ENCODE data around the gene ANXA6.

DNA sequence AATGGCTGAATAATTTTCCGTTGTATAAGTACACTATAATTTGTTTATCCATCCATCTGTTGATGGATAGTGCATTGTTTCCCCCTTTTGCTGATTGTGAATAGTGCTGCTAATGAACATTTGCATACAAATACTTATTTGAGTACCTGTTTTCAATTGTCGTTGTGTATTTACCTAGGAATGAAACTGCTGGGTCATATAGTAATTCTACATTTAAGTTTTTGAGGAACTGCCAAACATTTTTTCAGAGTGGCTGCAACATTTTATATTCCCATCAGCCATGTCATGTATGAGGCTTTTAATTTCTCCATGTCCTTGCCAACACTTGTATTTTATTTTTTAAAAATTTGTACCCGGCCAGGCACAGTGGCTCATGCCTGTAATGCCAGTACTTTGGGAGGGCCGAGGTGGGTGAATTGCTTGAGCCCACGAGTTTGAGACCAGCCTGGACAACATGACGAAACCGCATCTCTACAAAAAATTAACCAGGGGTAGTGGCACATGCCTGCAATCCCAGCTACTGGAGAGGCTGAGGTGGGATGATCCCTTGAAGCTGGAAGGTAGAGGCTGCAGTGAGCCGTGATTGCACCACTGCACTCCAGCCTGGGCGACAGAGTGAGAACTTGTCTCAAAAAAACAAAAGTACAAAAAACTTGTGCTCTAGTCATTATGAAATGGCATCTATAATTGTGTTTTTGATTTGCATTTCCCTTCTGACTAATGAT lies 2.2 kb upstream of the ANXA6 start:
- TF ChIP-seq POLR2AphosphoS5 (IDR thresholded peaks at IDR 0.05; ENCODE audit: low read depth) (no peak), CTCF (IDR thresholded peaks at IDR 0.05; ENCODE audit: insufficient read depth, low read length) (no peak), GABPA (IDR thresholded peaks at IDR 0.05; ENCODE audit: low read depth) (no peak)
- TF ChIP-seq, protein P1, sequence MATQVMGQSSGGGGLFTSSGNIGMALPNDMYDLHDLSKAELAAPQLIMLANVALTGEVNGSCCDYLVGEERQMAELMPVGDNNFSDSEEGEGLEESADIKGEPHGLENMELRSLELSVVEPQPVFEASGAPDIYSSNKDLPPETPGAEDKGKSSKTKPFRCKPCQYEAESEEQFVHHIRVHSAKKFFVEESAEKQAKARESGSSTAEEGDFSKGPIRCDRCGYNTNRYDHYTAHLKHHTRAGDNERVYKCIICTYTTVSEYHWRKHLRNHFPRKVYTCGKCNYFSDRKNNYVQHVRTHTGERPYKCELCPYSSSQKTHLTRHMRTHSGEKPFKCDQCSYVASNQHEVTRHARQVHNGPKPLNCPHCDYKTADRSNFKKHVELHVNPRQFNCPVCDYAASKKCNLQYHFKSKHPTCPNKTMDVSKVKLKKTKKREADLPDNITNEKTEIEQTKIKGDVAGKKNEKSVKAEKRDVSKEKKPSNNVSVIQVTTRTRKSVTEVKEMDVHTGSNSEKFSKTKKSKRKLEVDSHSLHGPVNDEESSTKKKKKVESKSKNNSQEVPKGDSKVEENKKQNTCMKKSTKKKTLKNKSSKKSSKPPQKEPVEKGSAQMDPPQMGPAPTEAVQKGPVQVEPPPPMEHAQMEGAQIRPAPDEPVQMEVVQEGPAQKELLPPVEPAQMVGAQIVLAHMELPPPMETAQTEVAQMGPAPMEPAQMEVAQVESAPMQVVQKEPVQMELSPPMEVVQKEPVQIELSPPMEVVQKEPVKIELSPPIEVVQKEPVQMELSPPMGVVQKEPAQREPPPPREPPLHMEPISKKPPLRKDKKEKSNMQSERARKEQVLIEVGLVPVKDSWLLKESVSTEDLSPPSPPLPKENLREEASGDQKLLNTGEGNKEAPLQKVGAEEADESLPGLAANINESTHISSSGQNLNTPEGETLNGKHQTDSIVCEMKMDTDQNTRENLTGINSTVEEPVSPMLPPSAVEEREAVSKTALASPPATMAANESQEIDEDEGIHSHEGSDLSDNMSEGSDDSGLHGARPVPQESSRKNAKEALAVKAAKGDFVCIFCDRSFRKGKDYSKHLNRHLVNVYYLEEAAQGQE (IDR thresholded peaks at IDR 0.05; ENCODE audit: insufficient replicate concordance, low read depth), result no peak
